WTC11 (cell line): ENCODE measurements around the gene STK38L.

Experiments used
- ATF6 ChIP-seq: sonication (generic); formaldehyde crosslinking; IDR thresholded peaks from 2 replicates; pipeline ENCODE4 v1.8.1; 2023; ENCODE audit warnings: mild to moderate bottlenecking, missing genetic modification reagents
- CBFB ChIP-seq: sonication (generic); formaldehyde crosslinking; IDR thresholded peaks from 2 replicates; pipeline ENCODE4 v1.8.1; 2022; ENCODE audit warnings: mild to moderate bottlenecking, low read depth, missing genetic modification reagents
- CTCF ChIP-seq: fragments of 200-600 bp; IDR thresholded peaks from 2 replicates; pipeline ENCODE4 v1.8.0; 2022; ENCODE audit warnings: antibody characterized with exemption
- ETV6 ChIP-seq: sonication (generic); formaldehyde crosslinking; IDR thresholded peaks from 2 replicates; pipeline ENCODE4 v1.8.1; 2022; ENCODE audit warnings: mild to moderate bottlenecking, missing genetic modification reagents
- FOXJ3 ChIP-seq: sonication (generic); formaldehyde crosslinking; IDR thresholded peaks from 2 replicates; pipeline ENCODE4 v1.9.0; 2021; ENCODE audit warnings: missing genetic modification reagents, mild to moderate bottlenecking, borderline replicate concordance
- GABPB1 ChIP-seq: sonication (generic); formaldehyde crosslinking; IDR thresholded peaks from 2 replicates; pipeline ENCODE4 v1.8.1; 2023; ENCODE audit warnings: mild to moderate bottlenecking, missing genetic modification reagents
- IRF2 ChIP-seq: sonication (generic); formaldehyde crosslinking; IDR thresholded peaks from 2 replicates; pipeline ENCODE4 v1.8.0; 2022; ENCODE audit warnings: low read depth, missing genetic modification reagents, borderline replicate concordance
- JUN ChIP-seq: sonication (generic); formaldehyde crosslinking; IDR thresholded peaks from 2 replicates; pipeline ENCODE4 v1.8.0; 2023; ENCODE audit warnings: mild to moderate bottlenecking, missing genetic modification reagents
- KAT7 ChIP-seq: sonication (generic); formaldehyde crosslinking; IDR thresholded peaks from 2 replicates; pipeline ENCODE4 v1.8.1; 2023; ENCODE audit warnings: missing genetic modification reagents, mild to moderate bottlenecking, borderline replicate concordance
- MAX ChIP-seq: sonication (generic); formaldehyde crosslinking; IDR thresholded peaks from 2 replicates; pipeline ENCODE4 v1.8.0; 2022; ENCODE audit warnings: mild to moderate bottlenecking, missing genetic modification reagents
- NFYB ChIP-seq: sonication (generic); formaldehyde crosslinking; conservative IDR thresholded peaks from 2 replicates; pipeline ENCODE4 v1.8.0; 2022; ENCODE audit warnings: low read depth, missing genetic modification reagents
- RORB ChIP-seq: fragments of 250-450 bp; sonication (Bioruptor Pico); IDR thresholded peaks from 2 replicates; pipeline ENCODE4 v1.9.0; 2021; ENCODE audit warnings: mild to moderate bottlenecking
- USF1 ChIP-seq: sonication (generic); formaldehyde crosslinking; IDR thresholded peaks from 2 replicates; pipeline ENCODE4 v1.8.0; 2022; ENCODE audit warnings: mild to moderate bottlenecking, missing genetic modification reagents

- TF ChIP-seq USF1 (CRISPR knock-in tag) (no peak), CBFB (CRISPR knock-in tag) (no peak), CTCF (no peak), ATF6 (CRISPR knock-in tag) (no peak), FOXJ3 (CRISPR knock-in tag) (no peak), JUN (CRISPR knock-in tag) (no peak), KAT7 (CRISPR knock-in tag) (no peak), RORB (CRISPR knock-in tag) (no peak), IRF2 (CRISPR knock-in tag) (no peak), MAX (no peak), NFYB (CRISPR knock-in tag) (no peak), GABPB1 (CRISPR knock-in tag) (no peak), ETV6 (CRISPR knock-in tag) (no peak)
Observed at GRCh38 chr12:27332407-27332713, 88.3 kb downstream of the STK38L start.
